ENCODE data around the gene DBH.

DBH gene

GRCh38 chr9:133635533-133636531 lies at the start of gene DBH:
Gene DBH, plus strand, starts transcription at chr9:133636363. Its CDS starts 9 bp downstream, at chr9:133636372.
- no peak for DNase-seq

- no peak for DNase-seq
Observed at GRCh38 chr9:133587051-133587450, 49.1 kb upstream of the DBH start.

- no peak for DNase-seq
Observed at GRCh38 chr9:133587466-133587865, 48.7 kb upstream of the DBH start.

DNA sequence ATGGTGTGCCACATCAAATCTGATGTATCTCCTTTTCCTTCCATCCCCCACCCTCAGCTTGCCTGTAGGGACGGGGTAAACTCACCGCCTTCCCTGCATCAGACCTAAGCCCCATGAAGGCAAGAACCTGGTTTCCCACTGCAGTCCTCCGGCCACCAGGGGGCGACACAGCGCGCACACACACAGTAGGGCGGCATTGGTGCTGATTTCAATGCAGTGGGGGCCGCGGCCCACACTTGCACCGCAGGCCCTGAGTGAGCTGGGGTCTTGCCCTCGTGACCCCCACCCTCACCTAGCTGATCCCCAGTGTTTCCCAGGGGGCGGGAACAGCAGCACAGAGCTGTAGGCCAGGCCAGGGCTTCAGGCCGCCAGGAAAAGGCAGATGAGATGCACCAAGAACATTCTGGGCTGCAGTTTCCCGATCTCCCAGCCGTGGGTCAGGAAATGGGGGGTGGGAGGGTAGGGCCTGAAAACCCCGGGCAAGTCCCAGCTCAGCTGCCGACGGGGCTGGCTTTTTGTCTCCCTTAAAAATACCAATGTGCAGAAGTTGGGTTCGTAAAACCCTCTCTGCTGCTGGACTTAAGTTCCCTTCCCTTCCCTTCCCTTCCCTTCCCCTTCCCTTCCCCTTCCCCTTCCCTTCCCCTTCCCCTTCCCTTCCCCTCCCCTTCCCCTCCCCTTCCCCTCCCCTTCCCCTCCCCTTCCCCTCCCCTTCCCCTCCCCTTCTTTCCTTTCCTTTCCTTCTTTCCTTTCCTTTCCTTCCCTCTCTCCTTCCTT lies 46.5 kb upstream of the DBH start:
- DNase-seq = peak; percentile 21 to 33

DNA sequence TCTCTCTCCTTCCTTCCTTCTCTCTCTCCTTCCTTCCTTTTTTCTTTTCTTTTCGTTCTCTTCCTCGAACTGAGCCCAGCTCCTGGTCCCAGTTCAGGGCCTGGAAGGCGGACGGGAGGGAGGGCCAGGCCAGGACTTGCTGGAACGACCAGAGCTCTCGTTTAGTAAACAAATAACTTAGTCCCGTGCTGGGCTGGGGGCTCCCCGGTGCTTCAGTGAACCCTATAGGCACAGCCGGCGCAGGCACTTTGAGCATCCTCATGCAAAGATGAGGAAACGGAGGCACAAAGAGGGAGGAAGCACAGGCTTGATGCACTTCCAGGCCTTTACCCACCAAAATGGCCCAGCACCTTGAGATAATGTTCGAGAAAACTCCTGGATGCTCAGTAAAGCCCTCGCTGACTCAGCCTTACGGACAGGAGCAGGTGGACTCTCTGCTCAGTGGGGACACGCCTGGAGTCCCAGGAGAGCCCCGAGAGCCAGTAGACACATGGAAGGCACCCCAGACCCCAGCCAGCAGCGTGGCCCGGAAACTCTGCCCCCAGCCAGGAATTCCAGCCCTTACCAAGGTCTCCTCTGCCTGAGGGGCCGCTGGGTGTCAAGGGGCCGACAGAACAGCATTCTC lies 45.8 kb upstream of the DBH start:
- no peak for DNase-seq

- peak in 1 of 2 experiments; percentile 76 for DNase-seq
Observed at GRCh38 chr9:133591116-133591910, 44.9 kb upstream of the DBH start.

GRCh38 chr9:133591985-133592384 lies 44.2 kb upstream of the DBH start:
- no peak for DNase-seq

DNA sequence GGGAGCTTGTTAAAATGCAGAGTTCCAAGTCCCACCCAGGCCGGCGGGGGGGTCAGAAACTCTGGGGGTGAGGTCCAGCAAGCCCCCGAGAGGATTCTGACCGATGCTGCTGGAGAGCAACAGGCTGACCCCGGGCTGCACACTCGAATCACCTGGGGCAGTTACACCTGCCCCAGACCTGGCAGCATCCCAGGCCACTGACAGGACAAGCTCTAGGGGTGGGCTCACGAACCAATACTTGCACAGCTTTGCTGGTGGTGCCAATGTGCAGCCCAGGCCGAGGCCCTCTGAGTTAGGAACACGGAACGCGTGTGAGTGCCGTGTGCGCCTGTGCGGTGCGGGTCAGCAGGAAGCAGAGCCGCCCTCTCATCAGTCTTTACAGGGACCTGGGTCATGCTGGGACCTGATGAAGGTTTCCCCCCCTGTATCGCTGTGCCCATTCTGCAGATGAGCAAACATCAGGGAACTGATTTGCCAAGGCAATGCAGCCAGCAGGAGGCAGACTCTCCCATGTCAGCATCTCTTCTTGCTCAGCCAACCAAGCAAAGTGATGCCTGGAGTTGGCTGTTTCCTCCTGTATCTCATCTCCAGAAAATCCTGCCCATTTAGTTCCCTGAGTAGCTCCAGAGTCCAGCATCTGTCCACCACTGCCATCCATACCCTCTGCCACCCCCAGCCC lies 43.3 kb upstream of the DBH start:
- DNase-seq = no peak

GRCh38 chr9:133593587-133594253 lies 42.4 kb upstream of the DBH start:
- no peak for DNase-seq

DNA sequence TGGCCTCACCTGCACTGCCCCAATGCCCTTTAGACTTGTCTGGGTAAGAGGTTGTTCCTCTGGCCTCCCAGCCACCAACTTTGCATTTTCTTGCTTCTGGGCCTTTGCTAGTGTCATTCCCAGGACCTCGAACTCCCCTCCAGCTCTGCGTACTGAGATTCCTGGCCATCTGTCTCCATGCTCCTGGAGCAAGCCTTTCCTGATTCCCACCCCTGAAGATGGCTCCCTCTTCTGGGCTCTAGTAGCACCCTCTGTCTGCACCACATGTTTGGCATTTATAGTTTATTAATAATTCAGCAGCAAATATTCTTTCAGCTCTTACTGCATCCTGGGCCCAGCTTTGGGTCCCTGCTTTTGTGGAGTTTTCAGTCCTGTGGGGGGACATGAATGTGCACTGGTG lies 41.9 kb upstream of the DBH start:
- DNase-seq = no peak

- DNase-seq = no peak
Observed at GRCh38 chr9:133595910-133596309, 40.3 kb upstream of the DBH start.

DNA sequence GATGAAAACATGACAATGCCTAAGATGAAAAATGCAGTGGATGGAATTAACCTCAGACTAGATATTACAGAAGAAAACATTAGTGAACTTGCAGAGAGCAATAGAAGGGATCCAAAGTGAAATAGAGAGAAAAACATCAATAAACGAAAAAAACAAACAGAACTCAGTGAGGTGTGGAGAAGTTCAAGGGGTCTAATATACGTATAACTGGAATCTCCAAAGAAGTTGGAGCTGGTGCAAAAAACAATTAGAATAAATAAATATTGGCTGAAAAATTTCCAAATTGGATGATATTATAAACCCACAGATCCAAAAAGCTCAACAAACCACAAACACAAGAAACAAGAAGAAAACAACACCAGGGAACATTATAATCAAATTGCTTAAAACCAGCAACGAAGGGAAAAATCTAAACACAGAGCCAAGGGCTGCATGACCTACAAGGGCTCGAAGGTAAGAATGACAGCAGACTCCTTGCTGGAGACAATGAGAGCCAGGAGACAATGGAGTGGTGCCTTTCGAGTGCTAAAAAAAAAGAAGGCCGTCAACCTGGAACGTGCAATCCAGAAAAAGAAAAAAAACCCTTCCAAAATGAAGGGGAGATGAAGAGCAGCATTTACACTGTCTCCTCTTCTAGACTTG lies 38.7 kb upstream of the DBH start:
- no peak for DNase-seq

GRCh38 chr9:133598978-133599377 lies 37.2 kb upstream of the DBH start:
- DNase-seq = no peak

- DNase-seq = no peak
Observed at GRCh38 chr9:133599470-133600173, 36.5 kb upstream of the DBH start.

DNA sequence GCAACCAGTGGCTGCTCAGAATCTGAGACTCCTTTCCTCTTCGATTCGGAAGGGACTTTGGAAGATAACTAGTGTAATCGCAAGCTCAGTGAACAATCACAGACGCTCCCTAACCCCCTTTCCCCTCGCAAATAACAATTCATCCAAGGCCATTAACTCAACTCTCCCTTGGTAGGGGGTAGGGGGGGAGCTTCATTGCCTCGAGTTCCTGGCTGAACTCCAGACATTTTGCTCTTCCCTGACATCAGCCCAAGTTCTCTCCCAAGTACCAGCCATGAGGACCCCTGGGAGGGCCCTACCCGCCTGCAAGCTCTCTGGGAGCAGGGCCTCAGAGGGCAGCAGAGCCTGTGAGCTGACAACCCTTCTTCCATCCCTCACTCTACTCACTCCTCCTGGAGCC lies 35.4 kb upstream of the DBH start:
- DNase-seq = no peak

DNA sequence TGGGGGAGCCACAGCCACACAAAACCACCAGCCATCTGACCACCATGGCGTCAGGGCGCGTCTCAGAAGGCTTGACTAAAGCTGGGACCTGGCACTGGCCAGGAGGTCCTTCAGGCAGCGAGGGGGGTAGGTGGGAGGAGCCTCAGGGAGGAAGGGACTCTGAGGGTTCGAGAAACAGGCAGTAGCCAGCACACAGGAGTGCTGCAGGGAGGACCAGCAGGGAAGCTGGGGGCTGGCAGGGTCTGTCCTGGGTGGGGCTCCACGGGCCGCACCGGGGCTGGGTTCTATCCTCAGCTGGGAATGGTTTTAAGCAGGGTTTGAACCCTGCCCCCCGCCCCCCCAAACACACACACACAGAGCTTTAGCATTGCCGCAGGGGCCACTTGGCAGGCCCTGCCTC lies 34.4 kb upstream of the DBH start:
- no peak for DNase-seq

GRCh38 chr9:133602277-133602676 lies 33.9 kb upstream of the DBH start:
- DNase-seq = peak; percentile 51 to 71

DNA sequence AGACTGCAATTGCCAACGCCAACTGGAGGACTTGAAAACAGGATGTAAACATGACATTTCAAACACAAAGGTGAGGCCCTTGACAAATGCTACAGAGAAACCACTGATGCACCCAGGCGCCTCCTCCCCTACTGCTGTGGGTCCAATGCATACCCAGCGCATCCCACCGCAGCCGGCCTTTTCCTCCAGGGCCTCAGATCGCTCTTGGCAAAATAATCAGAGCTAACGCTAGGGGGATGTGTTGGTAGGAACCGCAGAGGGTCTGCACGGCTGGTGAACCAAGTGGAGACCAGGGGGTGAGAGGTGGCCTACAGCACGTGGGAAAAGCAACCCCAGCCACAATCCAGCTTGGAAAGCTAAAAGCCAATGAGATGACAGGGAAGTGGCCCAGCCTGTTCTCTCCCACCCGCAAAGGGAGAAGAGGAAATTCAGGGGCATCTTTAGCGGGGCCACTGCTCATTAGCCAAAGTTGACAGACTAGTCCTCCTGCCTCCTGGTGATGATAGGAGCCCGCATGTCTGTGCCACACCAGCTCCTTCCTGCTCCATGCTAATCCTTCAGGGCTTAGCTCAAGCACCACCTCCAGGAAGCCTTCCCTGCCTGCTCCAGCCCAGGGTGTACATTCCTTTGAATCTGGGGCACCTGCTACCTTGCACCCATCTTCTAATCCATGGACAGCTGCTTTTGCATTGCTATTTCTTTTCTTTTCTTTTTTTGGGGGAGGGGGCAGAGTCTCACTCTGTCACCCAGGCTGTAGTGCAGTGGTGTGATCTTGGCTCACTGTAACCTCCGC lies 32.8 kb upstream of the DBH start:
- peak; percentile 66 to 71 for DNase-seq

- peak in 1 of 2 experiments; percentile 29 for DNase-seq
Observed at GRCh38 chr9:133604214-133604613, 31.9 kb upstream of the DBH start.

Measured in SHP77 (cell line).